GM19397 (cell line): ENCODE data around the gene WWP2.
"Not testable (repeated sequence)": the region's sequence is repeated elsewhere in the genome, so short reads cannot be mapped to it uniquely, and the experiment has no call there.

Source experiments
- ATAC-seq: cut with Tn5 transposase; IDR thresholded peaks from one replicate; pipeline ENCODE4 v1.9.1; 2021; ENCODE audit warnings: mild to moderate bottlenecking, moderate library complexity; ENCODE audit not compliant: unreplicated experiment

Gene WWP2

DNA sequence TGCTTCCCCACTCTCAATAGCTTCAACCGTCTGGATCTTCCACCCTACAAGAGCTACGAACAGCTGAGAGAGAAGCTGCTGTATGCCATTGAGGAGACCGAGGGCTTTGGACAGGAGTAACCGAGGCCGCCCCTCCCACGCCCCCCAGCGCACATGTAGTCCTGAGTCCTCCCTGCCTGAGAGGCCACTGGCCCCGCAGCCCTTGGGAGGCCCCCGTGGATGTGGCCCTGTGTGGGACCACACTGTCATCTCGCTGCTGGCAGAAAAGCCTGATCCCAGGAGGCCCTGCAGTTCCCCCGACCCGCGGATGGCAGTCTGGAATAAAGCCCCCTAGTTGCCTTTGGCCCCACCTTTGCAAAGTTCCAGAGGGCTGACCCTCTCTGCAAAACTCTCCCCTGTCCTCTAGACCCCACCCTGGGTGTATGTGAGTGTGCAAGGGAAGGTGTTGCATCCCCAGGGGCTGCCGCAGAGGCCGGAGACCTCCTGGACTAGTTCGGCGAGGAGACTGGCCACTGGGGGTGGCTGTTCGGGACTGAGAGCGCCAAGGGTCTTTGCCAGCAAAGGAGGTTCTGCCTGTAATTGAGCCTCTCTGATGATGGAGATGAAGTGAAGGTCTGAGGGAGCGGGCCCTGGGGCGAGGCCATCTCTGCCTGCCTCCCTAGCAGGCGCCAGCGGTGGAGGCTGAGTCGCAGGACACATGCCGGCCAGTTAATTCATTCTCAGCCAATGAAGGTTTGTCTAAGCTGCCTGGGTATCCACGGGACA, 177.9 kb downstream of the WWP2 start:
- ATAC-seq: no peak

DNA sequence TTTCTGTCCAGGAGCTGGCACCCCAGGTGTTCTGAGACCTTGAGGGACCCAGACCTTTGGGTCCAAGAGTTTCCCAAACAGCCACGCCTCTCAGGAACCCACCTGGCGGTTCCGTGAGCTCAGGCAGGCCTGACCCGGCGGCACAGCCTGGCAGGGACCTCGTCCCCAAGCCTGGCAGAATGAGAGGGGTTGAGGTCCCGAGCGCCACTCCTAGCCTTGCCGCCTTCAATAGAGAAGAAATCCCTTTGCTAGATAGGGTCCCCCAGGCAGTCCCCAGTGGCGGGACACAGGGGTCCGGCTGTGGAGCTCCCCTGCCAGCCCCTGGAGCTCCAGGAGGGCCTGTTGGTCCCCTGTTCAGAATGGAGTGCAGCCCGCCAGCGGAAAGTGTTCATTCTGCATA, 178.5 kb downstream of the WWP2 start:
- ATAC-seq: no peak

DNA sequence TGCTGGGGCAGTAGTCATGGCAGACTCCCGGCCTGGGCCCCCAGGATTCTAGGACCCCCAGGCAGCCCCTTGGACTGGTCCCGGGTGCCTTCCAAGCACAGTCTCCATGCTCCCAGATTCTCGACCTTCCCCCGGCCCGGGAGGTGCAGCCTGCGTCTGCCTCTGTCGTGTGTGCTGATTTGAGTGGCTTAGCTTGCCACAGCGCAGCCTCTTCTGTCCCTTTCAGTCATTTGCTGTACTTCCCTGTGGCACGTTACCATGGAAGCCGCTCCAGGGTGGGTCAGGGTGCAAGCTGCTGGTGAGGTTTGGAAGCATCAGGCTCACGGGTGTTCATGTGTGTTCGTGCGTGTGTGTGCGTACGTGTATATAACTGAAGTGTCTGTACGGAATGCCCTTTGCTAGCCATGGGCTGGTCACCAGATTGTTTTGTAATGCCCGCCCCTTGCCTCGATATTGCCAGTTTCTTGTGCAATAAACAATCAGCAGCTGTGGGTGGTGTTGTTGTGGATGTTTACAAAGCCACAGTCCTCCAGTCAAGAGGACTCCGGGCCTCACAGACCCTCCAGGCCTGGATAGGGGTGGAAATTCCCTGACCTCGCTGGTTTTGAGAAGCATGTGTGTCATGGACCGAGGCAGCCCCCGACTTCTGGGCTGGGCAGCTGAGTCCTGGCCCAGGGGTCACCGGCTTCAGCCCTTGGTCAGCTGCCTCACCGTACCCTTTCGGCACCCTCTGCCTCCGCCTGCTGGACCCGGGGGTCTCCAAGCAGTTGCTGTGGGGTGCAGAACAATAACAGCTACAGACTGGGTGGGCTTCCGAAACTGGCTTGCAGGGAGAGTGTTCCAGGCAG, 179.3 kb downstream of the WWP2 start:
- no peak for ATAC-seq

DNA sequence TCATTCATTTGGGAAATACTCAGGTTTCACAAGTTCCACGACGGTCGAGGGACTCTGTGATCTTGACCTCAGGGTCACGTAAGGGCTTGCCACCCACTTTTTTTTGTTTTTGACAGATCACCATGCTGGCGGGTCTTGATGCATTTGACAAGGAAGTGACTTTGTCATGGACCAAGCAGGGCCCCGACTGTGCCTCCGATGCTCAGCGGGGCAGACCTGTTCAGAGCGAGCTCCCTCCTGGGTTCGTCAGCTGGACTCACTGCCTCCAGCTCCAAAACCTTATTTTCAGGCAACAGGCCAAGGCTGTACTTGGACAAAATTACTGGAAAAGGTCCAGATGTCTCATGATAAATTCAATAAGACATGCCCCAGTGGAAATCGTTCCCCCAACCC, 180.0 kb downstream of the WWP2 start:
- ATAC-seq: no peak

DNA sequence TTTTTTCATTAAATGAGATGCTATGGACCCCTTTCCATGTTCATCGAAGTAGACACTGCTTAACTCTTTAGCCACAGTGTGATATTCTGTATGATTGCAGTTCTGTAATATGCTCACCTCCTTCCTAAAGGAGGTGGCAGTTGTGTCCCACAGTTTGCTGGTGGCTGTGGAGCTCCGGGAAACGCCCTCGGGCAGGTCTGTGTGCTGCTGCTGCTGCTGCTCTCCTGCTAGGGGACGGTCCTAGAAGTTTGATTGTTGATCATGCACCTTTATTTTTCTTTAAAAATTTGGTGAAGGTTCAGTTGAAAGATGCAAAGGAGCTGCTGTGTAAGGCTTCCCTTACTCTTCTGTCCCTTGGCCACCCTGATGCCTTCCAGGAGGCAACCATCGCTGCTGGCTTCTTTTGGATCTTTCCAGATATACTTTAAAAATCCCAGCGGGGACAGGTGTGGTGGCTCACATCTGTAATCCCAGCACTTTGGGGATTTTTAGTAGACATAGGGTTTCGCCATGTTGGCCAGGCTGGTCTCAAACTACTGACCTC, 180.6 kb downstream of the WWP2 start:
- no peak for ATAC-seq

DNA sequence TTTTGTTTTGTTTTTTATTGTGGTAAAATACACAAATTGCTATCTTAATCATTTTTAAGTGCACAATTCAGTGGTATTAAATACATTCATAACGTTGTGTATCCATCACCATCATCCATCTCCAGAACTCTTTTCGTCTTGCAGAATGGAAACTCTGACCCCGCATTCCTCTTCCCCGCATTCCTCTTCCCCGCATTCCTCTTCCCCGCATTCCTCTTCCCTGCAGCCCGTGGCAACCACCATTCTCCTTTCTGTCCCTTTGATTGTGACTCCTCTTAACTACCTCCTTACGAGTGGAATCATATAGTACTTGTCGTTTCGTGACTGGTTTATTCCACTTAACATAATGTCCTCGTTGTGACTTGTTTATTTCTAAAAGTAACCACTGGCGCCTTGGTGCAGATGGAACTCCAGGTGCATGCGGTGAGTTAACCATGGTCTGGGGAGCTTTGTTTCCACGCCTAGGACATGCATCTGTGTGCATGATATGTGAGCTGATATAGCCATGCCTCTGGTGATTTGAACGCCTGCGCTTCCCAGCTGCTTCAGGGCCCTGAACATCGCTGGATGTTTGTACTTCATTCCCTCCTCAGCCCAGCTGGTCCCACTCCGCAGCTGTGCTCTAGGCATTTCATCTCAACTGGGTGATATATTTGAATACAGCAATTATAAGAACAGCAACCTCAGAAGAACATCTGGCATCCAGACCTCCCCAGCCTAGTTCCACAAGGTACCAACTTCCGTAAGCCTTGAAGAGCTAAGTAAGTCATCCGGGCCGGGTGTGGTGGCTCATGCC, 181.3 kb downstream of the WWP2 start:
- not testable (repeated sequence) for ATAC-seq

DNA sequence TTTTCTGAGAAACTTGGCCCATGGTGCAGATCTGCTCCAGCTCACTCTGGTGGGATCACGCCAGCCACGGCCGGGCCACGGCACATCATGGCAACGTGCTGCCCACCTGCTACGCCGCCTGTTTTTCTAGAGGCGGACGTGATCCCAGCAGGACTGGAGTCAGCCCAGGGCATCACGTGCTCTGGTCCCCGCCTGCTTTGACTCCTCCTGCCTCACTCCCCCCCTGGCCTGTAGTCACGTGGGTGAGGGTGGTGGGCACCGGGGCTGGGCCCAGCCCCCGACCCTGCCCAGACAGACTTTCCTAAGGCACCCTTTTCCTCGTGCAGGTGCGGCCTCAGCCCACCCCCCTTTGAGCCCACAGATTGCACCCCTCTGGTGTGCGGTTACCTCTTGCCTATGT, 188.3 kb downstream of the WWP2 start:
- ATAC-seq: not testable (repeated sequence)

DNA sequence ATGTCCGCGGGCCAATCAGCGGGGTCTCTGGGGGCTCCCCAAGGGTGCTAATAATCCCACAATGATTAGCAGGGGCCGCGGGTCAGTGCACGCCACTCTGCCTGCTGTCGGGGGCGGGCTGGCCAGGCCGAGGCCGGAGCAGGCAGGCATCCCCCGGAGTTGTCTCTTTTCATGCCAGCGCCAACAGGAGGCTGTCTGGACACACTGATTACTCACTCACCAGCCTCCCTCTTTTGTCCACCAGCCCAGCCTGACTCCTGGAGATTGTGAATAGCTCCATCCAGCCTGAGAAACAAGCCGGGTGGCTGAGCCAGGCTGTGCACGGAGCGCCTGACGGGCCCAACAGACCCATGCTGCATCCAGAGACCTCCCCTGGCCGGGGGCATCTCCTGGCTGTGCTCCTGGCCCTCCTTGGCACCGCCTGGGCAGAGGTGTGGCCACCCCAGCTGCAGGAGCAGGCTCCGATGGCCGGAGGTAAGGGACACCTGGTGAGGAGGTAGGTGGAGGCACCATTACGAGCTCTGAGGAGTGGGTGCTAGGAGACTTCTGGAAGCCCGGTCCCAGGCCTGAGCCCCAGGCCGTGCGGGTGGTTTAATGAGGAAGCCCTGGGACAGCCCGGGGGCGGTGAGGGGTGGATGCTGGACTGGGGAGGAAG, 189.0 kb downstream of the WWP2 start, which contains the start of gene CLEC18A:
TSS of gene CLEC18A (plus strand) at position 318 of the 655 bp plus-strand sequence. CDS start at position 351, 33 bp downstream.
- ATAC-seq: not testable (repeated sequence)

DNA sequence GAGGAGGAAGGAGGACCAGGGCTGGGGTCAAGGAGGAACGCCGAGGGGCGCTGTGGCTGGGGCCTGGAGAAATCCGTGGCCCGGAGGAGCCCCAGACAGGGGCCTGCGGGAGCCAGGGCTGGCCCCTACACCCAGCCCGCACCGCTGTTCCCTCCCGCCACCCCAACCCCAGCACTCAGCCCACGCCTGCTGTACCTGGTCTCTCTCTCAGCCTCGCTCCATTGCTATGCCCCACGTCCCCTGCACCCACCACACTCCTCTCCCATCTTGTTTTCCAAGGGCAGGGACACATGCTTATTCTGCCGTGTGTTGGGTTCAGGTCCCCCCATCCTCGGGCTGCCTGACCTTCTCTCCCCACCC, 189.5 kb downstream of the WWP2 start:
- ATAC-seq: not testable (repeated sequence)

DNA sequence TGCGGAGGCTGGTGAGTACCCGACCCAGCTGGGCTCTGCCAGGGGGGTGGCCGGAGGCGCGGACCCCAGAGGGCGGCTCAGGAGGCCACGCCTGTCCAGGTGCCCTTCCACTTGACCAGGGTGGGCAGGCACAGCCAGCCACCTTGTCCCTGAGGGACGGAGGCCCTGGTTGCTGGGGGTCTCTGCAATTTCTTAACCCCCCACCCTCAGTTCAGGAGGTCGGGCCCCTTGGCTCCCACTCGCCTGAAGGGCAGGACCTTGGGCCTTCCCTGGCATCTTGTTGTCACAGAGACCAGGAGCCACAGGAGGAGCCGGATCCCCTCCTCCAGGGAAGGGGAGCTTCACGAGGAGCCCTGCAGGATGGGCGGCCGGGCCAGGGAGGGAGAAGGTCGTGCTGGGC, 190.0 kb downstream of the WWP2 start:
- ATAC-seq: not testable (repeated sequence)

DNA sequence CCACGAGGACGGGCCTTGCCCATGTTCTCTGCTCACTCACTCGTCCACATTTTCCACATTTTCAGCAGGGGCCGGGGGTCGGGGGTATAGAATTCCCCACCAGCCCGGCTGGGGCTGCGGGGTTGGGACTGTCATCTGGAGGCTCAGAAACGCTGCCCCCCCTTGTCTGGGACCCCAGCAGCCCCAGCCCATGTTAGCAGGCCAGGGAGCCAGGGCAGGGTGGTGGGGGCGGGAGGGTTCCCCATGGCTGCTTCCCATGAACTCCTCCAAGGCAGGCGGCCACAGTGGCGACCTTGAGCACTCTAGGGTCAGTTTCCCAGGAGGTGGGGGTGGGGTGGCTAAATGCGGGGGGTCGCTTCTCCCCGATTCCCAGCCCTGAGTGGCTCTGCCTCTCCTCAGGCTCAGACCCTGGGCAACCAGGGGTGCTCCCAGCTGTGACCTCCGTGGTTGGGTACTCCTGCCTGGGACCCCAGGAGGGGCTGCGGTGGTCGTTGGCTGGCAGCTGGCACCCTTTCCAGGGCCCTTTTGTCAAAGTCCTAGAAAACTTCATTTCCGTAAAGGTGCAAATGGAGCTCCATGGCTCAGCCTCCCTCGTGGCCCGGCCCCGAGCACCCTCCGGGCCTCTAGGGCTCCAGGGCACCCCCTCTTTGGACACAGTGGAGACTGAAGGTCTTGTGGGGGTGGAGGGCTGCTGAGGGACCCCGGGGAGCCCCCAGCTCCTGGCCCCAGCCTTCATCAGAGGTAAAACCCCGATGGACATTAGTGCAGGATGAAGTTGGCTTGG, 190.6 kb downstream of the WWP2 start:
- ATAC-seq: not testable (repeated sequence)

DNA sequence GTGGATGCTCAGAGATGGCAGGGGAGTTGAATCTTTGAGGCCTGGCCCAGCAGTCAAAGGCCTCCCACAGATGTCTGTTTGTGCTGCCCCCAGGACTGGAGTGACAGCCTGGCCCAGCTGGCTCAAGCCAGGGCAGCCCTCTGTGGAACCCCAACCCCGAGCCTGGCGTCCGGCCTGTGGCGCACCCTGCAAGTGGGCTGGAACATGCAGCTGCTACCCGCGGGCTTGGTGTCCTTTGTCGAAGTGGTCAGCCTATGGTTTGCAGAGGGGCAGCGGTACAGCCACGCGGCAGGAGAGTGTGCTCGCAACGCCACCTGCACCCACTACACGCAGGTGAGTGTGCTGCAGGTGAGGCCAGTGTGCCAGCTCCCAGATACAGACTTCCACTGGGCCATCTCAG, 192.1 kb downstream of the WWP2 start:
- ATAC-seq: not testable (repeated sequence)

DNA sequence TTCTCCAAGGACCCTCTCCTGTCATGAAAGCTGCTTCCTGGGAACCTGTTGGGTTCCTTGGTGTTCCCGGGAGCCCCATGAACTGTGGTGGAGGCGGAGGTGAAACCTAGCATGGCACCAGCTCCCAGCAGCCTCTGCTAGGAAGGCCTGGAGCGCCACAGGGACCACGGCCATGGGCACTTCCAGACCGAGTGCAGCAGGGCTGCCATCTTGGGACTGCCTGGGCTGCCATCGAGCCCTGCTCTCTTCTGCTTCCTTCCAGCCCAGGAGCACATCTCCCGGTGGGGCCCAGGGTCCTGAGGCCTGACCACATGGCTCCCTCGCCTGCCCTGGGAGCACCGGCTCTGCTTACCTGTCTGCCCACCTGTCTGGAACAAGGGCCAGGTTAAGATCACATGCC, 201.2 kb downstream of the WWP2 start:
- not testable (repeated sequence) for ATAC-seq

DNA sequence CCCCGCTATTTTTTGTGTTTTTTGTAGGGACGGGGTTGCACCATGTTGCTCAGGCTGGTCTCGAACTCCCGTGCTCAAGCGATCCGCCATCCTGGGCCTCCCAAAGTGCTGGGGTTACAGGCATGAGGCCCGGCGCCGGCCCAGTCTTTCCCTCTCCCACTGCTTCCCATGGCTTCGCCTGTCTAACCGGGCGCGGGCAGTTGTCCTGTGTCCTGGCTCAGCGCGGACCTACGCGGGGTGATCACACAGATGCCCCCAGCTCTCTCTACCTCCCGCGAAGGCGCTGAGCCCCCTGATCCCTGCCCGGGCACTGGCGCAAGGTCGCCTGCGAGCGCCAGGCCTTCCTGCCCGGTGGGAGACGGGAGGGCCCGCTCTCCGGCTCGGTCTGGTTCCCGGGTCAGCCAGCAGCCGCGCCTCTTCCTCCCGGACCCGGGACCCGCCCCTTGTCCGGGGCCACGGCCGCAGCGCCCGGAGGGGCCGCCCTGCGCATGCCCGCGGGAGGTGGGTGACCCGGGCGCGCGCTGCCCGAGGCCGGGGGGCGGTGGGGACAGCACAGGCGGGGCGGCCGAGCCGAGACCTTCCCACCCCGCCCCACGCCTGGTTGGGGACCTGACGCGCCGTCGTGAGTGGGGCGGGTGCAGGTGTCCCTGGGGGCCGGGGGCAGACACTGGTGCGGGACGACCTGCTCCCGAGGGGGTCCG, 203.0 kb downstream of the WWP2 start:
- ATAC-seq: not testable (repeated sequence)

DNA sequence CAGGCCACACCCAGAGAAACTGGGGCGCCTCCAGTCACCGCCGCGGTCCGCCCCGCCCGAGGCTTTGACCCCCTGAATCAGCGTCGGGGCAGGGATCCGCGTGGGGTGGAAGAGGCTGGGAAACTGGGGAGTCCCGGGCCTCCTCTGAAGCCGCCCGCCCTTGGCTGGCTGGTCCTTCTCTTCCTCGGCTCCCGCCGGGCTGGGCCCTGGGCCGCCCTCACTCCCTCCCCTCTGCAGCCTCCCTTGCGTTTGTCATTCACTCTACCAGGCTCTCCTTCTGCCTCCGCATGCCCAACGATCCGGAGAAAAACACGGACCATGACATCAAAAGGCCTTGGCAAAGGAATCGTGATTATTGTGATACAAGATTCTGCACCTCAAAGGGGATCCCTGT, 203.5 kb downstream of the WWP2 start:
- ATAC-seq: not testable (repeated sequence)

DNA sequence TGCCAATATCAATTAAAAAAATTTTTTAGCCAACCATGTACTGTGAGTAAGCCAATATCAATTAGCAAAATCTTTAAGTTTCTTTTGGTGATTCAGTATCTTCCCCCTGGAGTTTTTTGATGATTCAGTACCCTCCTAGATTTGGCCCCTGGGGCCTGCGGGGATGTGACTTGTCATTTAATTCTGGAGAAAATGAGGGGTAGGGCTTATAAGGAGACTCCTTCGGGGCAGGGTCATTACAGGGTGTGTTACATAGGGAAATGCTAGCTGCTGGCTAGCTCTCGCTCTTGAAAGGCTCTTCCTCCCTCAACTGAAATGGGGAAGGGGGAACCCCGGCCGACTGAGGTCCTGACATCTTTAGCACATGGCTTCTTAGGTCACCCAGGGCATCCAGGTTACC, 205.6 kb downstream of the WWP2 start:
- not testable (repeated sequence) for ATAC-seq

DNA sequence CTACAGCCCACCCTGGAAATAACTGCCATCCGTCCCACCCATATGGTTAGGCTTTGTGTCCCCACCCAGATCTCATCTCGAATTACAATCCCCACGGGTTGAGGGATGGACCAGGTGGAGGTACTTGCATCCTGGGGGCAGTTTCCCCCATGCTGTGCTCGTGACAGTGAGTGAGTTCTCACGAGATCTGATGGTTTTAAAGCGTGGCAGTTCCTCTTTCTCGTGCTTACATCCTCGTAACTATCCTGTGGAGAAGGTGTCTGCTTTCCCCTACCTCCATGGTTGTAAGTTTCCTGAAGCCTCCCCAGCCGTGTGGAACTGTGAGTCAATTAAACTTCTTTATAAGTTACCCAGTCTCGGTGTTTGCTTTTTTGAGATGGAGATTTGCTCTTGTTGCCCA, 206.0 kb downstream of the WWP2 start:
- ATAC-seq: not testable (repeated sequence)

DNA sequence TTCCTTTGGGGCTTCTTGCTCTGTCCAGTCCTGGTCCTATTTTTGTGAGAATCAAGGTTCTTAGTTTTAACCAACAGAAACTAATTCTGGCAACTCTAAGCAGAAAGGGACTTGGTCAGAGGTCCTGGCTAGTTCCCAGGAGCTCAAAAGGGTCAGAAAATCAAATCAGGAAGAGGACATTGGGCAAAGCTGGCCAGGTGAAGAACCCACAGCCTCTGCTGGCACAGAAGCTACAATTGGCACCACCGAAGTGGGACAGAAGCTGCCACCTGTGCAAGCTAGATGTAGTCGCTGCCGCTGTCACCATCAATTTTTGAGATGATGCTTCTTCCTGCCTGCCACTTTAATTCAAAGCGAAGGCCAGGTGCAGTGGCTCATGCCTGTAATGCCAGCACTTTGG, 207.5 kb downstream of the WWP2 start:
- ATAC-seq: not testable (repeated sequence)

DNA sequence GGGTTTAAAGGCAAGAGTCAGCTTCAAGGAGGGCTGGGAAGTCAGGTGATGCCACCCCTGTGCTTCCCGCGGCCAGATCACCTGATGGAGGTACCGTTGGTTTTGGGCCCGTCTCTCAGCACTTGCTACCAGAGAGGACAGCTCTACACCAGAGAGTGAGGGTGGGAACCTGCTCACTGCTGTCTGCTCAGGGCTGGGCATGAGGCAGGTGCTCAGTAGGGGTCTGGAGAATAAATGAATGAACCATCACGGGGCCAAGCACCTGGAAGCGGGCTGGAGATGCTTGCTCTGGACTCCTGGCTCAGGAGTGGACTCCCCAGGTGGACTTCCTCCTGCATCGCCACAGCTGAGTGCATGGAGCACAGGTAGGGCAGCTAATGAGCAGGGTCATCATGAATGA, 210.0 kb downstream of the WWP2 start:
- not testable (repeated sequence) for ATAC-seq
